ENCODE results near the gene CLTC.

DNA sequence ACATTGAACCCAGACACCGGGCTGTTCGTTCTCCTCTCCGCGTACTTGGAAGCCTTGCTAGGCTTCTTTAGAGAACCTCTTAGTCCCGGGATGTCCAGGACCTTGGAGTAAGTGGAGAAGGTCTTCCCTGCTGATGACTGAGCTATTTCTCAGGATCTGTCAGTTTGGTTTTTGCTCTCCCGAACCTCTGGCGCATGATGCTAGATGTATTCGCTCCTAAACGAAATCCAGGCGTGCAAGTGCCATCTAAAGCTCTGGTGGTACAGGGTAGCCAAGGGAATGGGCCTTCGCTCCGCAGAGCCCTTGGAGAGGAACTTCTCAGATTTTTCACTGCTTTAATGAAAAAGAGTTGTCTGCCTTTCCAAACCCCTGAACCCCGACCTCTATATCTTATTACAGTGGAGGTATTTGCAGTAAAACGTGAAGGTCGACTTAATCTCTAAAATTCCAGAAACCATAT lies 88.3 kb downstream of the CLTC start:
- TF ChIP-seq, protein P1, sequence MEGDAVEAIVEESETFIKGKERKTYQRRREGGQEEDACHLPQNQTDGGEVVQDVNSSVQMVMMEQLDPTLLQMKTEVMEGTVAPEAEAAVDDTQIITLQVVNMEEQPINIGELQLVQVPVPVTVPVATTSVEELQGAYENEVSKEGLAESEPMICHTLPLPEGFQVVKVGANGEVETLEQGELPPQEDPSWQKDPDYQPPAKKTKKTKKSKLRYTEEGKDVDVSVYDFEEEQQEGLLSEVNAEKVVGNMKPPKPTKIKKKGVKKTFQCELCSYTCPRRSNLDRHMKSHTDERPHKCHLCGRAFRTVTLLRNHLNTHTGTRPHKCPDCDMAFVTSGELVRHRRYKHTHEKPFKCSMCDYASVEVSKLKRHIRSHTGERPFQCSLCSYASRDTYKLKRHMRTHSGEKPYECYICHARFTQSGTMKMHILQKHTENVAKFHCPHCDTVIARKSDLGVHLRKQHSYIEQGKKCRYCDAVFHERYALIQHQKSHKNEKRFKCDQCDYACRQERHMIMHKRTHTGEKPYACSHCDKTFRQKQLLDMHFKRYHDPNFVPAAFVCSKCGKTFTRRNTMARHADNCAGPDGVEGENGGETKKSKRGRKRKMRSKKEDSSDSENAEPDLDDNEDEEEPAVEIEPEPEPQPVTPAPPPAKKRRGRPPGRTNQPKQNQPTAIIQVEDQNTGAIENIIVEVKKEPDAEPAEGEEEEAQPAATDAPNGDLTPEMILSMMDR (IDR thresholded peaks at IDR 0.05) = no peak
- no peak for TF ChIP-seq ZFX (IDR thresholded peaks at IDR 0.05; ENCODE audit: borderline replicate concordance)

Data from 22Rv1 (cell line).